ENCODE measurements around the gene LMTK3.

GRCh38 chr19:48490981-48491792 lies 20.4 kb downstream of the LMTK3 start:
- TF ChIP-seq POLR2AphosphoS5 (IDR thresholded peaks at IDR 0.05; ENCODE audit: low read depth, low read length) (no peak), TAF1 (IDR thresholded peaks at IDR 0.05; ENCODE audit: low read depth, low read length) (no peak), POLR2A (IDR thresholded peaks at IDR 0.05; ENCODE audit: low read depth, low read length) (no peak), POU2F2 (IDR thresholded peaks at IDR 0.05; ENCODE audit: low read depth, low read length) (no peak)
